ENCODE data around the gene MARCHF10. TPM values are rescaled to one million over a fixed set of nuclear protein-coding genes. Genes with fewer than 3 reads are reported as not detected.

The MARCHF10 gene
- total RNA-seq, 1 experiment from 2014 or later: not detected

GRCh38 chr17:62818526-62818925 is 10.4 kb upstream of the MARCHF10 start (continued):
- TF ChIP-seq POLR2AphosphoS5 (IDR thresholded peaks at IDR 0.05; ENCODE audit: low read depth, low read length): no peak
- TF ChIP-seq CEBPB (IDR thresholded peaks at IDR 0.05; ENCODE audit: low read depth): no peak

GRCh38 chr17:62816282-62816839 is 8.2 kb upstream of the MARCHF10 start:
- Histone ChIP-seq H3K79me2 (ENCODE audit: insufficient read depth, low read length) (no peaks in the 10 kb centered on the region), H3K4me1 (ENCODE audit: control insufficient read depth in 1 of 2, insufficient read depth in 2 of 2, low read length in 2 of 2) (peaks cover 8 to 16% of the 10 kb centered on the region in 2 experiments; a peak in 3 of 4 replicates), H3K9me3 (ENCODE audit: control insufficient read depth in 1 of 2, insufficient read depth in 1 of 2, low read depth in 1 of 2, low read length in 2 of 2) (no peaks in the 10 kb centered on the region), H4K20me1 (ENCODE audit: insufficient read depth) (no peaks in the 10 kb centered on the region), H3K27ac (ENCODE audit: low read depth, low read length) (no peak overlapping the region), H3K4me3 (replicated peaks in 1 of 2; ENCODE audit: low read depth in 1 of 2, low read length in 2 of 2) (no peak overlapping the region), H3K4me2 (ENCODE audit: low read length) (no peak overlapping the region), H3K9me2 (ENCODE audit: insufficient read depth) (no peaks in the 10 kb centered on the region), H2AFZ (ENCODE audit: low read depth, low read length, poor library complexity, severe bottlenecking) (no peak overlapping the region), H3K9ac (ENCODE audit: low read length) (no peak overlapping the region), H3K36me3 (ENCODE audit: control insufficient read depth in 1 of 2, insufficient read depth in 2 of 2, low read length in 2 of 2) (no peaks in the 10 kb centered on the region), H3K27me3 (ENCODE audit: insufficient read depth, low read length) (no peaks in the 10 kb centered on the region)
- ChIA-PET RAD21 (ENCODE audit: low non-redundant PET in 1 of 2, low total read pairs in 2 of 2, uncharacterized antibody in 2 of 2, unreplicated experiment in 2 of 2) (no interaction called here), POLR2A (no interaction called here), CTCF (no interaction called here)
- no TSS peak for BruUV-seq (replicated peaks)
- ATAC-seq: no peak
- TF ChIP-seq SP1 (IDR thresholded peaks at IDR 0.05; ENCODE audit: low read depth): no peak
- TF ChIP-seq SRF (IDR thresholded peaks at IDR 0.05; ENCODE audit: low read depth): no peak
- TF ChIP-seq FOSL1 (IDR thresholded peaks at IDR 0.05; ENCODE audit: low read depth): no peak
- no peak for TF ChIP-seq EZH2 (IDR thresholded peaks at IDR 0.05)
- no peak for TF ChIP-seq ZNF274 (IDR thresholded peaks at IDR 0.05; ENCODE audit: low read depth, low read length)
- no peak for TF ChIP-seq ZBTB33 (IDR thresholded peaks at IDR 0.05; ENCODE audit: extremely low read depth, insufficient replicate concordance, low read length)
- TF ChIP-seq, protein P1, sequence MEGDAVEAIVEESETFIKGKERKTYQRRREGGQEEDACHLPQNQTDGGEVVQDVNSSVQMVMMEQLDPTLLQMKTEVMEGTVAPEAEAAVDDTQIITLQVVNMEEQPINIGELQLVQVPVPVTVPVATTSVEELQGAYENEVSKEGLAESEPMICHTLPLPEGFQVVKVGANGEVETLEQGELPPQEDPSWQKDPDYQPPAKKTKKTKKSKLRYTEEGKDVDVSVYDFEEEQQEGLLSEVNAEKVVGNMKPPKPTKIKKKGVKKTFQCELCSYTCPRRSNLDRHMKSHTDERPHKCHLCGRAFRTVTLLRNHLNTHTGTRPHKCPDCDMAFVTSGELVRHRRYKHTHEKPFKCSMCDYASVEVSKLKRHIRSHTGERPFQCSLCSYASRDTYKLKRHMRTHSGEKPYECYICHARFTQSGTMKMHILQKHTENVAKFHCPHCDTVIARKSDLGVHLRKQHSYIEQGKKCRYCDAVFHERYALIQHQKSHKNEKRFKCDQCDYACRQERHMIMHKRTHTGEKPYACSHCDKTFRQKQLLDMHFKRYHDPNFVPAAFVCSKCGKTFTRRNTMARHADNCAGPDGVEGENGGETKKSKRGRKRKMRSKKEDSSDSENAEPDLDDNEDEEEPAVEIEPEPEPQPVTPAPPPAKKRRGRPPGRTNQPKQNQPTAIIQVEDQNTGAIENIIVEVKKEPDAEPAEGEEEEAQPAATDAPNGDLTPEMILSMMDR (IDR thresholded peaks at IDR 0.05 in 2 of 3, conservative IDR thresholded peaks at IDR 0.05 in 1 of 3; ENCODE audit: borderline replicate concordance in 1 of 3, insufficient read depth in 1 of 3, low read depth in 2 of 3, low read length in 2 of 3): no peak
- no peak for TF ChIP-seq TCF7L2 (IDR thresholded peaks at IDR 0.05; ENCODE audit: borderline replicate concordance, extremely low read depth, insufficient read depth, insufficient read length)
- TF ChIP-seq SIN3A (IDR thresholded peaks at IDR 0.05; ENCODE audit: low read depth): no peak
- TF ChIP-seq ATF3 (IDR thresholded peaks at IDR 0.05): no peak
- no peak for TF ChIP-seq POLR2AphosphoS5 (IDR thresholded peaks at IDR 0.05; ENCODE audit: low read depth, low read length)
- no peak for TF ChIP-seq EGR1 (IDR thresholded peaks at IDR 0.05; ENCODE audit: low read depth)
- TF ChIP-seq YY1 (IDR thresholded peaks at IDR 0.05; ENCODE audit: extremely low read depth, insufficient replicate concordance, low read depth, low read length): no peak
- TF ChIP-seq MAX (IDR thresholded peaks at IDR 0.05): no peak
- TF ChIP-seq RAD21 (IDR thresholded peaks at IDR 0.05; ENCODE audit: low read depth): no peak
- intact Hi-C loops (cut with micrococcal nuclease): no loop called here
- no peak for DNase-seq (ENCODE audit: low read depth, low spot score)
